ENCODE results near the gene MPEG1.

Gene MPEG1

DNA sequence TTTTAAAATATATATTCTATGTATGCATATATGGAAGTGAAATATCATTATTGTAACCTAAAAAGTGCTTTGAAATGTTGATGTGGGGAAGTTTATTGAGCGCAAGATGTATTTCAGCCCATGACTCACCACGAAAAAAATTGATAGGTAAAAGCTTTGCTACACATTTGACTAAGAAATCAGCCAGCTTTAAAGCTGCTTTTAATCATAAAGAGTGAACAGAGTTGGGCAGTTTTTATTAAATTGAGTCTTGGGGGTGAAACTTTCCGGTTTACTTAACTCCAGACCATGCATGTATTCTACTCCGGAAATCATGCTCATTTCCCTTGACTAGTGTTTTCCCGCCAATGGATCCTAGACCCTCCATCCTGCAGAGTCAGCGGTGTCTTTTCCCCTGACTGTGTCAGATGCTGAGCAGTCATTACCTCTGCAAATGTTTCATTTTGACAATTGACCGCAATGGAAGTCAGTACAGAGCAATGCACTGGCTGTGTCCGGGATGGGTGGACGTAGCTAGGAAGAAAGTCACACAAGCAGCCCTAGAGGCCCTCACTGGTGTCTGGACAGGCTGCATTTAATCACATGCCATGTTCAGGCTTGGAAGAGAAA is 47.2 kb upstream of the MPEG1 start:
- Histone ChIP-seq H3K9me2 (replicated peaks; ENCODE audit: low read depth, low read length) (no peaks in the 10 kb centered on the region), H4K20me1 (ENCODE audit: insufficient read depth, low read length, poor library complexity, severe bottlenecking) (no peaks in the 10 kb centered on the region), H3K9ac (ENCODE audit: low read depth, low read length, poor library complexity, severe bottlenecking) (no peak overlapping the region), H3K36me3 (ENCODE audit: insufficient read depth, low read length) (no peaks in the 10 kb centered on the region), H3K4me1 (ENCODE audit: insufficient read depth, low read length, poor library complexity, severe bottlenecking) (no peaks in the 10 kb centered on the region), H3F3A (ENCODE audit: low read depth) (no peaks in the 10 kb centered on the region), H3K79me2 (ENCODE audit: insufficient read depth, low read length) (no peaks in the 10 kb centered on the region), H3K9me3 (ENCODE audit: insufficient read depth, low read depth, low read length) (no peaks in the 10 kb centered on the region), H3K27me3 (ENCODE audit: insufficient read depth, low read length, poor library complexity, severe bottlenecking) (no peaks in the 10 kb centered on the region), H2AFZ (ENCODE audit: low read length) (no peak overlapping the region), H3K4me3 (ENCODE audit: low read length, poor library complexity, severe bottlenecking) (no peak overlapping the region), H3K4me2 (ENCODE audit: low read depth, low read length, poor library complexity, severe bottlenecking) (no peak overlapping the region)
- TF ChIP-seq EZH2phosphoT487 (IDR thresholded peaks at IDR 0.05; ENCODE audit: borderline replicate concordance) (no peak), CTCF (conservative IDR thresholded peaks at IDR 0.05; ENCODE audit: low read length) (no peak)

DNA sequence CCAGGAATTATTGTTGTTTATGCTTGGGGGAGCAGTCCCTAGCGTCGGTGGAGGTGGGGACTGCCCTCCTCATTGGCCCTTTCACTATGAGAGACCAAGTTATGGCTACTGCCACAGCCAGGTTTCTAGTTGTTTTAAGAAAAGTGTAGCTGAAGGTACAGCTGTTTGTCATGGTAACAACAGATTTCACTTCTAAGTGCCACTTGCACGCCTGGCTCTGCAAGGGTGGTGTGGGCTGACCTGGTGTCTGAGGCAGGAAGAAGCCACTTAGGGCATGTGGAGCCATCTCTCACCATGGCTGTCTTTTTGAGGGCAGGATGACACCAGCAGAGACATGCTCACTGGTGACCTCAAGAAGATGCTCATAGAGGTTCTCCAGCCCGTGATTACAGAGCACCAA is 46.3 kb upstream of the MPEG1 start:
- no peaks in the 10 kb centered on the region for H3K79me2 ChIP-seq (ENCODE audit: insufficient read depth, low read length)
- H3K4me2 ChIP-seq (ENCODE audit: low read depth, low read length, poor library complexity, severe bottlenecking) = no peak overlapping the region
- H3K36me3 ChIP-seq (ENCODE audit: insufficient read depth, low read length) = no peaks in the 10 kb centered on the region
- H3K4me1 ChIP-seq (ENCODE audit: insufficient read depth, low read length, poor library complexity, severe bottlenecking) = no peaks in the 10 kb centered on the region
- H3K9ac ChIP-seq (ENCODE audit: low read depth, low read length, poor library complexity, severe bottlenecking) = no peak overlapping the region
- no peak overlapping the region for H3K4me3 ChIP-seq (ENCODE audit: low read length, poor library complexity, severe bottlenecking)
- H3K9me2 ChIP-seq (replicated peaks; ENCODE audit: low read depth, low read length) = no peaks in the 10 kb centered on the region
- H3K27me3 ChIP-seq (ENCODE audit: insufficient read depth, low read length, poor library complexity, severe bottlenecking) = no peaks in the 10 kb centered on the region
- TF ChIP-seq CTCF (conservative IDR thresholded peaks at IDR 0.05; ENCODE audit: low read length) (no peak), EZH2phosphoT487 (IDR thresholded peaks at IDR 0.05; ENCODE audit: borderline replicate concordance) (no peak)
- no peaks in the 10 kb centered on the region for H3K9me3 ChIP-seq (ENCODE audit: insufficient read depth, low read depth, low read length)
- H2AFZ ChIP-seq (ENCODE audit: low read length) = no peak overlapping the region
- no peaks in the 10 kb centered on the region for H3F3A ChIP-seq (ENCODE audit: low read depth)
- H4K20me1 ChIP-seq (ENCODE audit: insufficient read depth, low read length, poor library complexity, severe bottlenecking) = no peaks in the 10 kb centered on the region

- Histone ChIP-seq H3K9me3 (ENCODE audit: insufficient read depth, low read depth, low read length) (no peaks in the 10 kb centered on the region), H3K27me3 (ENCODE audit: insufficient read depth, low read length, poor library complexity, severe bottlenecking) (no peaks in the 10 kb centered on the region), H3K4me1 (ENCODE audit: insufficient read depth, low read length, poor library complexity, severe bottlenecking) (no peaks in the 10 kb centered on the region), H3K9me2 (replicated peaks; ENCODE audit: low read depth, low read length) (no peaks in the 10 kb centered on the region), H3F3A (ENCODE audit: low read depth) (no peaks in the 10 kb centered on the region), H3K36me3 (ENCODE audit: insufficient read depth, low read length) (no peaks in the 10 kb centered on the region), H3K4me3 (ENCODE audit: low read length, poor library complexity, severe bottlenecking) (no peak overlapping the region), H3K79me2 (ENCODE audit: insufficient read depth, low read length) (no peaks in the 10 kb centered on the region), H2AFZ (ENCODE audit: low read length) (no peak overlapping the region), H3K4me2 (ENCODE audit: low read depth, low read length, poor library complexity, severe bottlenecking) (no peak overlapping the region), H3K9ac (ENCODE audit: low read depth, low read length, poor library complexity, severe bottlenecking) (no peak overlapping the region), H4K20me1 (ENCODE audit: insufficient read depth, low read length, poor library complexity, severe bottlenecking) (no peaks in the 10 kb centered on the region)
- no peak for TF ChIP-seq CTCF (conservative IDR thresholded peaks at IDR 0.05; ENCODE audit: low read length)
- no peak for TF ChIP-seq EZH2phosphoT487 (IDR thresholded peaks at IDR 0.05; ENCODE audit: borderline replicate concordance)
These were observed 42.6 kb upstream of the MPEG1 start for GRCh38 chr11:59255281-59255680.
